ENCODE measurements around the gene PDE4D. TPM values are rescaled to one million over a fixed set of nuclear protein-coding genes. Genes with fewer than 3 reads are reported as not detected.

Gene PDE4D
- total RNA-seq, 1 donor from 2014 or later = 13.2 TPM

GRCh38 chr5:59558501-59558900, 335.0 kb downstream of the PDE4D start:
- Mint-ChIP-seq H3K9me3 (ENCODE audit: unreplicated experiment) (peaks cover 3% of the 10 kb centered on the region), H3K36me3 (ENCODE audit: unreplicated experiment) (no peaks in the 10 kb centered on the region), H3K4me3 (ENCODE audit: unreplicated experiment) (no peak overlapping the region), H3K27me3 (ENCODE audit: unreplicated experiment) (no peaks in the 10 kb centered on the region), H3K4me1 (ENCODE audit: low read depth, unreplicated experiment) (peaks cover 10% of the 10 kb centered on the region), H3K27ac (ENCODE audit: unreplicated experiment) (no peak overlapping the region)
- no peak for DNase-seq
- no peak for TF ChIP-seq CTCF (IDR thresholded peaks at IDR 0.05; ENCODE audit: partially characterized antibody, unreplicated experiment)

GRCh38 chr5:59557572-59557971, 336.0 kb downstream of the PDE4D start:
- H3K4me1 Mint-ChIP-seq (ENCODE audit: low read depth, unreplicated experiment) = peaks cover 5% of the 10 kb centered on the region
- no peaks in the 10 kb centered on the region for H3K9me3 Mint-ChIP-seq (ENCODE audit: unreplicated experiment)
- no peaks in the 10 kb centered on the region for H3K36me3 Mint-ChIP-seq (ENCODE audit: unreplicated experiment)
- no peak overlapping the region for H3K27ac Mint-ChIP-seq (ENCODE audit: unreplicated experiment)
- TF ChIP-seq CTCF (IDR thresholded peaks at IDR 0.05; ENCODE audit: partially characterized antibody, unreplicated experiment) = no peak
- H3K4me3 Mint-ChIP-seq (ENCODE audit: unreplicated experiment) = no peak overlapping the region
- no peaks in the 10 kb centered on the region for H3K27me3 Mint-ChIP-seq (ENCODE audit: unreplicated experiment)
- DNase-seq = no peak

- Mint-ChIP-seq H3K4me1 (ENCODE audit: low read depth, unreplicated experiment) (peaks cover 4% of the 10 kb centered on the region), H3K27me3 (ENCODE audit: unreplicated experiment) (no peaks in the 10 kb centered on the region), H3K4me3 (ENCODE audit: unreplicated experiment) (no peak overlapping the region), H3K9me3 (ENCODE audit: unreplicated experiment) (no peaks in the 10 kb centered on the region), H3K27ac (ENCODE audit: unreplicated experiment) (no peak overlapping the region), H3K36me3 (ENCODE audit: unreplicated experiment) (no peaks in the 10 kb centered on the region)
- no peak for DNase-seq
- TF ChIP-seq CTCF (IDR thresholded peaks at IDR 0.05; ENCODE audit: partially characterized antibody, unreplicated experiment) = no peak
Measured at GRCh38 chr5:59555596-59555995, 337.9 kb downstream of the PDE4D start.

GRCh38 chr5:59554501-59554900, 339.0 kb downstream of the PDE4D start:
- Mint-ChIP-seq H3K36me3 (ENCODE audit: unreplicated experiment) (no peaks in the 10 kb centered on the region), H3K27ac (ENCODE audit: unreplicated experiment) (no peak overlapping the region), H3K4me1 (ENCODE audit: low read depth, unreplicated experiment) (peaks cover 4% of the 10 kb centered on the region), H3K27me3 (ENCODE audit: unreplicated experiment) (no peaks in the 10 kb centered on the region), H3K4me3 (ENCODE audit: unreplicated experiment) (no peak overlapping the region), H3K9me3 (ENCODE audit: unreplicated experiment) (no peaks in the 10 kb centered on the region)
- no peak for TF ChIP-seq CTCF (IDR thresholded peaks at IDR 0.05; ENCODE audit: partially characterized antibody, unreplicated experiment)
- DNase-seq = no peak

GRCh38 chr5:59553992-59554391, 339.5 kb downstream of the PDE4D start:
- no peak for DNase-seq
- H3K27me3 Mint-ChIP-seq (ENCODE audit: unreplicated experiment) = no peaks in the 10 kb centered on the region
- H3K4me3 Mint-ChIP-seq (ENCODE audit: unreplicated experiment) = no peak overlapping the region
- no peaks in the 10 kb centered on the region for H3K36me3 Mint-ChIP-seq (ENCODE audit: unreplicated experiment)
- H3K27ac Mint-ChIP-seq (ENCODE audit: unreplicated experiment) = no peak overlapping the region
- no peaks in the 10 kb centered on the region for H3K9me3 Mint-ChIP-seq (ENCODE audit: unreplicated experiment)
- H3K4me1 Mint-ChIP-seq (ENCODE audit: low read depth, unreplicated experiment) = peaks cover 4% of the 10 kb centered on the region
- no peak for TF ChIP-seq CTCF (IDR thresholded peaks at IDR 0.05; ENCODE audit: partially characterized antibody, unreplicated experiment)
